ENCODE data around the gene CAMK1G. TPM values are rescaled to one million over a fixed set of nuclear protein-coding genes. Genes with fewer than 3 reads are reported as not detected.

Gene CAMK1G
- total RNA-seq, 1 donor from 2014 or later, result not detected

DNA sequence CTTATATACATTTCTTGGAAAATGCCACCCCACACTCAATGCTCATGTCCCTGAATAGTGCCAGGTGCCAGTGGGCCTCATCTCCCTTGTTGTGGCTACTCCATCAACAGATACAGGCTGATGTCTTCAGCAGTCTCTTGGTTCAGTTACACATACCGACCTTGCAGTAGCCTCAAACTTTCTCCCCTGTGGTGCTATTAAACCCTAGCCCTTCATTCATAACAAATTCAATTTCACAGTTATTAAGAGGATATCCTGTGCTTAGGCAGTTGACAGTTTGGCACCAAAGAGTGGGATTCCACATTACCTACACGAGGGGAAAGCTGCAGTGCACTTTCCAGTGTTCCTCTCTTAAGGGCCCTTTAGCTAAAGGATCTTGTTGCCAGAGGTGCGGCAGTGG lies 35.9 kb upstream of the CAMK1G start:
- Mint-ChIP-seq H3K27me3 (ENCODE audit: unreplicated experiment) (no peaks in the 10 kb centered on the region), H3K4me3 (ENCODE audit: unreplicated experiment) (no peak overlapping the region), H3K27ac (ENCODE audit: unreplicated experiment) (no peak overlapping the region), H3K36me3 (ENCODE audit: low read depth, unreplicated experiment) (no peaks in the 10 kb centered on the region), H3K9me3 (ENCODE audit: unreplicated experiment) (no peaks in the 10 kb centered on the region), H3K4me1 (ENCODE audit: unreplicated experiment) (peaks cover 17% of the 10 kb centered on the region)
- DNase-seq (ENCODE audit: low spot score), result no peak
- TF ChIP-seq, protein P1, sequence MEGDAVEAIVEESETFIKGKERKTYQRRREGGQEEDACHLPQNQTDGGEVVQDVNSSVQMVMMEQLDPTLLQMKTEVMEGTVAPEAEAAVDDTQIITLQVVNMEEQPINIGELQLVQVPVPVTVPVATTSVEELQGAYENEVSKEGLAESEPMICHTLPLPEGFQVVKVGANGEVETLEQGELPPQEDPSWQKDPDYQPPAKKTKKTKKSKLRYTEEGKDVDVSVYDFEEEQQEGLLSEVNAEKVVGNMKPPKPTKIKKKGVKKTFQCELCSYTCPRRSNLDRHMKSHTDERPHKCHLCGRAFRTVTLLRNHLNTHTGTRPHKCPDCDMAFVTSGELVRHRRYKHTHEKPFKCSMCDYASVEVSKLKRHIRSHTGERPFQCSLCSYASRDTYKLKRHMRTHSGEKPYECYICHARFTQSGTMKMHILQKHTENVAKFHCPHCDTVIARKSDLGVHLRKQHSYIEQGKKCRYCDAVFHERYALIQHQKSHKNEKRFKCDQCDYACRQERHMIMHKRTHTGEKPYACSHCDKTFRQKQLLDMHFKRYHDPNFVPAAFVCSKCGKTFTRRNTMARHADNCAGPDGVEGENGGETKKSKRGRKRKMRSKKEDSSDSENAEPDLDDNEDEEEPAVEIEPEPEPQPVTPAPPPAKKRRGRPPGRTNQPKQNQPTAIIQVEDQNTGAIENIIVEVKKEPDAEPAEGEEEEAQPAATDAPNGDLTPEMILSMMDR (IDR thresholded peaks at IDR 0.05; ENCODE audit: unreplicated experiment), result no peak

DNA sequence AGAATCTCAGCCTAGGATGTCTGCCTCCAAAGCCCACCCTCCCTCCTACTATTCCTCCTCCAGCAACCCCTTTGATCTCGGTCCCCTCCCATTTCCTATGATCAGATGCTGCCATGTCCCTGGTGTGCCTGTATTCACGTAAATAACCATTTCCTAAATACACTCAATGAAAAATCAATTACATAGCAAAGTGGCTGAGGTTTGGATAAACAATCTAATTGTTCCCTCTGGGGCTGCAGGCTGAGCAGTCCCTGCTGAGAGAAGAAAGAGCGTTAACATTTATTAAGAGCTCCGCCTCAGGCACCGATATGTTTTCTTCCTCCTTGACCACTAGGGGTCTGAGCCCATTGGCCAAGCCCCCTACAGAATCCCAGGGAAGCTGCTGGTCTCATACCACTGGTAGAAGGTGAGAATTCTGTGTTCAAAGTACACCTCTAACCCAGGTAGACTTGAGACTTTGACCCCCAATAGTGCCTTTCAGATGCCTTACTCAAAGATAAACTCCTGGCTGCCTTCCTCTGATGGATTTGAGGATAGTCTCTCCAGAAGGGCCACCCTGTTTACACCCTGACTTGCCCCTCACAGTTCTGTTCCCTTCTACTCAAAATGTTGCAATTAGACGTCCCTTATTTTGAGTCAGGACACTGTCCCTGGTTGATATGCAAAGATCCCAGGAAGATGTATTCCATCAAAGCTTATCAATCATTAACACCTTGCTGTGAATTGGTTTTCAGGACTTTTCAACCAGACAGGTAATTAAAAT lies 33.9 kb upstream of the CAMK1G start:
- H3K27me3 Mint-ChIP-seq (ENCODE audit: unreplicated experiment), result no peaks in the 10 kb centered on the region
- peaks cover 6% of the 10 kb centered on the region for H3K4me1 Mint-ChIP-seq (ENCODE audit: unreplicated experiment)
- no peak overlapping the region for H3K4me3 Mint-ChIP-seq (ENCODE audit: unreplicated experiment)
- H3K9me3 Mint-ChIP-seq (ENCODE audit: unreplicated experiment), result no peaks in the 10 kb centered on the region
- H3K27ac Mint-ChIP-seq (ENCODE audit: unreplicated experiment), result no peak overlapping the region
- H3K36me3 Mint-ChIP-seq (ENCODE audit: low read depth, unreplicated experiment), result no peaks in the 10 kb centered on the region
- TF ChIP-seq, protein P1 (IDR thresholded peaks at IDR 0.05; ENCODE audit: unreplicated experiment), result peak; percentile 63
- peak; percentile 22 for DNase-seq (ENCODE audit: low spot score)

DNA sequence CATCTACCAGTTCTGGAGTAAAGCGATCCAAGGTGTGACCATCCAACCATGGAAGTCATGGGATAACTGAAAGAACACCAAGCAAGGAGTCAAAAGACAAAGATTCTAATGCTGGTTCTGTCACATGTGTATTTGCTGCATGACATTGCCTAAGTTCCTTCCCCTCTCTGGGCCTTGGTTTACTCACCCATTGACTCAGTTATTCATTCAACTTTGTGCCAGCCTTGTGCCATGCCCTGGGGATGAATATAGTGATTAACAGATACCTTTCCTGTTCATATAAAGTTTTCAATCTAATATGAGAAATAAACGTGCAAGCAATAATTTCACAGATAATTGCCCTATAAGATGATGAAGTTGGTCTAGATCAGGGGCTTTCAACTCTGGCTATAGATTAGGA lies 33.0 kb upstream of the CAMK1G start:
- Mint-ChIP-seq H3K9me3 (ENCODE audit: unreplicated experiment) (no peaks in the 10 kb centered on the region), H3K27ac (ENCODE audit: unreplicated experiment) (no peak overlapping the region)

DNA sequence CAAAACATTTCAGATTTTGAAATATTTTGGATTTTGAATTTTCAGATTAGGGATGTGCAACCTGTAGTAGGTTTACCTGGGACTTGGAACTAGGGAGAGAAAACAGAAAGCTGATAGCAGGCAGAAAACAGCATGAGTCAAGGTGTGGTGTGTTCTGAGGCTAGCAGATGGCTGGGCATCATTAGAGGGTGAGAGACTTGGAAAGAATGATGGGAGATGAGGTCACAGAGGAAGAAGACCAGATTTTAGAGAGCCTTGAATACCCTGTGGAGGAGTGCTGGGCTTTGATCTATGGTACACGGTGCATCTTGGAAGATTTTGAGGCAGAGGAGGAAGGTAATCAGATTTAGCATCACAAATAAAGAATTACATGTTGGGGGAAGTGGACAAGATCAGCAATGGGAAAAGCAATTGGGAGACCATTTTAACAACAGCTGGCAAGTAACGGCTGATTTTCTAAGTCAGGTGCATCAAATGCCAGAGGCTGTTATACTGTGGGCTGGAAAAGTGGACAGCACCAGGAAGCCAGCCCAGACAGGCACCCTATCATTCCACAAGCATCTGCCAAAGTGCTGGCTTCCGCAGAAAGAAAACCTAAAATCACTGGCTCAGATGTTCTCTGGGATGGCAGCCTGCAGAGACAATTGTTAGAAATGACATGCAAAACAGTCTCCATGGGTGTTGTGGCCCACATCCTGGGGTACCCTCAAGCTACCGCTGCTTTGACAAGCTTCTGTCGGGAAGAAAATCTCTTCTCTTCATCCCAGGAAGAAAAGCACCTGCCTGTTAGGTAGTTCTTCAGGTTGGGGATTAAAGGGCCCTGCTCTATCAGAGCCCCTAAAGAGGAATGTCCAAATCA lies 30.9 kb upstream of the CAMK1G start:
- TF ChIP-seq, protein P1 (IDR thresholded peaks at IDR 0.05; ENCODE audit: unreplicated experiment), result no peak
- no peak overlapping the region for H3K4me3 Mint-ChIP-seq (ENCODE audit: unreplicated experiment)
- H3K9me3 Mint-ChIP-seq (ENCODE audit: unreplicated experiment), result no peaks in the 10 kb centered on the region
- H3K27ac Mint-ChIP-seq (ENCODE audit: unreplicated experiment), result no peak overlapping the region
- no peak for DNase-seq (ENCODE audit: low spot score)
- H3K36me3 Mint-ChIP-seq (ENCODE audit: low read depth, unreplicated experiment), result no peaks in the 10 kb centered on the region
- peaks cover 6% of the 10 kb centered on the region for H3K4me1 Mint-ChIP-seq (ENCODE audit: unreplicated experiment)
- H3K27me3 Mint-ChIP-seq (ENCODE audit: unreplicated experiment), result no peaks in the 10 kb centered on the region

More for the DNA sequence above, 33.0 kb upstream of the CAMK1G start:
- no peaks in the 10 kb centered on the region for H3K36me3 Mint-ChIP-seq (ENCODE audit: low read depth, unreplicated experiment)
- TF ChIP-seq, protein P1 (IDR thresholded peaks at IDR 0.05; ENCODE audit: unreplicated experiment), result no peak
- no peaks in the 10 kb centered on the region for H3K27me3 Mint-ChIP-seq (ENCODE audit: unreplicated experiment)
- DNase-seq (ENCODE audit: low spot score), result no peak
- H3K4me3 Mint-ChIP-seq (ENCODE audit: unreplicated experiment), result no peak overlapping the region
- H3K4me1 Mint-ChIP-seq (ENCODE audit: unreplicated experiment), result peaks cover 2% of the 10 kb centered on the region
